ENCODE results near the gene NSMF.
"Not testable (repeated sequence)": the region's sequence is repeated elsewhere in the genome, so short reads cannot be mapped to it uniquely, and the experiment has no call there.

NSMF gene

GRCh38 chr9:137456864-137457405 is 2.2 kb downstream of the NSMF start:
- DNase-seq, result no peak

DNA sequence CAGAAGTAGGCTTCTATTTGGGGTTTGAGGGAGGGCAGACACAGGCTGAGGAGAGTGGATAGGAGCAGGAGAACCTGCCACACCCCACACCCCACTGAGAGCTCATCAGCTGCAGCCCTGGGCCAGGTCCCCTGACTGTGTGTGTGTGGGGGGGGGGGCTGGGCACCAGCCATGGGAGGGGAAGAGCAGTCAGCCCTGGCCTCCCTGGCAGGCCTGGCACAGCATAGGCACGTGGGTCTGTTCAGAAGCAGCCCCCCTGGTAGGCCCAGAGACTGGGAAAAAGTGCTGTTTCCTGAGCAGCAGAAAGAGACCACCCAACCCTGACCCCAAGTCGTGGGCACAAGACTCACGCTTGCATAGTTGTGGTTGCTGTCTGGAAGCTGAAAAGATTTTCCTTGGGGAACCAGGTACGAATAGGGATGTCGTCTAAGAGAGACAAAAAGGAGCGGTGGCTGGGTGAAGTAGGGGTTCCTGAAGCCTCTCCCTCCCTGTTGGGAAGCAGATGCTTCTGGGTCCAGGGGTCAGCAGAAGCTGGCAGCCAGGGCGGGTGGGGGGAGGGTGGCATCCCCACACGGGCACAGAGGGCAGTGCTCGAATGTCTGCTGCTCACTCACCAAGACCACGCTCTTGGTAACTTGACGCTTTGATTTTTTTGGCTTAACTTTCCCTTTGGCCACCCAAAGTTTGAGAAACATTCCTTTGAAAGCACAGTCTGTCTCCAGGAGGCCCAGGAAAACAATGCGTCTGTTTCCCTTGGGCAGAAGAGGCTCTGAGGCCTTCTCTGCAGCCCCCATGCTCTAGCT is 2.9 kb downstream of the NSMF start:
- DNase-seq, result no peak

DNA sequence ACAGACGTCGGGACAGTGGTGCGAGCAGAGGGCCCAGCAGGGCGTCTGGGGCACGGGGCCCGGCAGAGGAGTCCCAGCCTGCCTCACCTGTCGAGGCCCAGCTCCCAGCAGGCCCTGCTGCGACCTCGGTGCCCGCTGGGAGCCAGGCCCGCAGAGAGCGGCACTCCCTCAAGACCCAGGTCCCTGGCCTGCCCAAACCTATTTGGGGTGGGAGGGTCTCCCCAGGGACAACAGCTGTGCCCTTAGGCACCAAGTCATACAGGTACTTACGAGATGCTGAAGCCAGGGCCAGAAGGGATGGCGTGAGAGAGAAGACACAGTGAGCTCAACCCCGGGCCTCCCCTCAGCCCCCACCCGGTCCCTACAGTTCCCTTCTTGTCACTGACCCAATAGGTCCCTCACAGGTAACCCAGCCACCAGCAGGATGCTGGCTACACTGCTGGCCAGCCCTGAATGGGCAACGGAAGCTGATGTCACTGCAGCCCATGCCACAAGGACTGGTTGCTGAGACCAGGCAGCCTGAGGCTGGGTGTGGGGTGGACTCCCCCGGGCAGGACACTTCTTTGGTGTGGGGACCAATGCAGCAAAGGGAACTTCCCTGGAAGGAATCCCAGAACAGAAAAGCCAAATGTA is 3.7 kb downstream of the NSMF start:
- no peak for DNase-seq

DNA sequence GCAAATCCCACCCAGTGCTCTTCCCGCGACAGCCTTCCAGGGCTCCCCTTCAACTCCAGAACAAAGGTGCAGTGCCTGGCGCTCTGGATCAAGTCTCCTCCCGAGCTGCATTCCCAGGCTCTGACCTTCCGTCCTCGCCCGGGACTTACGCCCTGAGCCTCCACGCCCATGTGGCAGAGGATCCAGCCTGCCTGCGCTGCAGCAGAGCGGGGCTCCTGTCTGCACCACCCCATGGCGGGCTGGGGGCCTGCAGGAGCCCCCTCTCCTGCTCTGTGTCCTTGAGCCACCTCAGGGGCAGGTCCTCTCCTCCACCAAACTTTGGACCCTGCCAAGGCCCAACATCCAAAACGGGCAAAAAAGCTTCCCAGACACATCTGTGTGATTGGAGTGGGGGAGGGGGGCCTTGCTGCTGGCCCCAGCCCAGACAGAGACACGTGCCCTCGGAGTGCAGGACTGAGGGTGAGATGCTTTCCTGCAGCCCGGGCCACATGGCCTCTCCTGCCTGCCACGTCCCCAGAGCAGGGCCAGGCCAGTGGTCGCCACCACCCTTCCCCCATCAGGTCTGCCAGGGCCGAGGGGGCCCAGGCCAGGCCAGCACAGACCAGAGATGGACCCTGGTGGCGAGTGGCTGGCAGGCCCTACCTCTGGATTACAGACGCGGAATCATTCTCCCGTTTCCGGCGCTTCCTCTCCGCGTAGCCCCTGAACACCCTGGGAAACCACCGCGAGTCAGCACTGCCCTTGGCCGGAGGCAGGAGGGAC is 4.4 kb downstream of the NSMF start:
- no peak for DNase-seq

GRCh38 chr9:137454145-137454596 is 5.0 kb downstream of the NSMF start:
- DNase-seq, result no peak

GRCh38 chr9:137453643-137454081 is 5.5 kb downstream of the NSMF start:
- DNase-seq, result peak; percentile 24

- DNase-seq, result no peak
These were observed 6.1 kb downstream of the NSMF start for GRCh38 chr9:137452761-137453642.

GRCh38 chr9:137452006-137452760 is 7.0 kb downstream of the NSMF start:
- no peak for DNase-seq

- DNase-seq, result not testable (repeated sequence)
These were observed 7.7 kb downstream of the NSMF start for GRCh38 chr9:137451264-137452005.

- not testable (repeated sequence) for DNase-seq
These were observed 8.5 kb downstream of the NSMF start for GRCh38 chr9:137450539-137451222.

- no peak for DNase-seq
These were observed 9.1 kb downstream of the NSMF start for GRCh38 chr9:137449931-137450538.

DNA sequence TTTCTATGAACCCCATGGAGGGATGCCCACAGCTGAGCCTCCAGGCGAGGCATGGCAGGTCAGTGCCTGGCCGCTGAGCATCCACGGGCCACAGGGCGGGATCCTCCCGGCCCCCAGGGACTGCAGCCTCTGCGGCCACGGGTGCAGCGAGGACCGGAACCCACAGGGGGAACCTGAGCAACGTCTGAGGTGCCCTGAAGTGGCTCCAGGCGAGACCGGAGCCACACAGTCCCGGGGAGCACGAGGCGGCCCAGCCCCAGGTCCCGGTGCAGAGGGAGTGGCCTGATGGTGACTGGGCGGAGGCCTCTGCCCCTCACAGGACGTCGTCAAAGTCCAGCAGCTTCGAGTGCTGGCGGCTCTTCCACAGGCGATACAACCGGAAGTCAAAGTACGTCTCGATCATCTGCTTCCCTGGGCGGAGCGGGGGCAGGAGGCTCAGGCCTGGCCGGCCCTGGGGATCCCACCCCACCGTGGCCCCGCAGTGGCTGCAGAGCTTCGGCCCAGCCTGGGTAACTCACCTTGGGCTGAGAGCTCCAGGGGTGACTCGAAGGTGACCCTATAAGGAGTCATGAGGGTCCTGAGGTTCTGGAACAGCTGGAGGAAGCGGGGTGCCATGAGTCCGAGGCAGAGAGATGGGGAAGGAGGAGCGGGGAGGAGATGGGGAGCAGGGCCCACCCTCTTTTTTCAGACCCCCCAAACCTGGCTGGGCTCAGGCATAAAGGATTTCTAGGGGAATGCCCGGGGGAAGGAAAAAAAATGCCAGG is 9.9 kb downstream of the NSMF start:
- no peak for DNase-seq

DNA sequence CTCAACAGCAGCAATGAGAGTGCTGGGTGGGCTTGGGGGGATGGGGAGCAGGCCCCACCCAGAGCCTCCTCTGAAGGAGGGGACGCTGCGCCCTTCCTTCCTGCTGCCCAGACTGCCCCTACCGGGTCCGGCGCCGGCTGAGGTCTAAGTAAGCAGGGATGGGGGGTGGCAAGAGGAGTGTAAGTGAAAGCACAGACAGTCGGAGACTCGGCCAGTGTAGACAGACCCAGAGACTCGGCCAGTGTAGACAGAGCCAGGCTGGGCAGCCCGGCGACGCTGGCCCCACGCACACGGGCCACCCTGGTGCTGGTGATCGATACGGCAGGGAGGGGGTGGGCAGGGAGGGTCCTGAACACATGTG is 10.6 kb downstream of the NSMF start:
- DNase-seq, result no peak

DNA sequence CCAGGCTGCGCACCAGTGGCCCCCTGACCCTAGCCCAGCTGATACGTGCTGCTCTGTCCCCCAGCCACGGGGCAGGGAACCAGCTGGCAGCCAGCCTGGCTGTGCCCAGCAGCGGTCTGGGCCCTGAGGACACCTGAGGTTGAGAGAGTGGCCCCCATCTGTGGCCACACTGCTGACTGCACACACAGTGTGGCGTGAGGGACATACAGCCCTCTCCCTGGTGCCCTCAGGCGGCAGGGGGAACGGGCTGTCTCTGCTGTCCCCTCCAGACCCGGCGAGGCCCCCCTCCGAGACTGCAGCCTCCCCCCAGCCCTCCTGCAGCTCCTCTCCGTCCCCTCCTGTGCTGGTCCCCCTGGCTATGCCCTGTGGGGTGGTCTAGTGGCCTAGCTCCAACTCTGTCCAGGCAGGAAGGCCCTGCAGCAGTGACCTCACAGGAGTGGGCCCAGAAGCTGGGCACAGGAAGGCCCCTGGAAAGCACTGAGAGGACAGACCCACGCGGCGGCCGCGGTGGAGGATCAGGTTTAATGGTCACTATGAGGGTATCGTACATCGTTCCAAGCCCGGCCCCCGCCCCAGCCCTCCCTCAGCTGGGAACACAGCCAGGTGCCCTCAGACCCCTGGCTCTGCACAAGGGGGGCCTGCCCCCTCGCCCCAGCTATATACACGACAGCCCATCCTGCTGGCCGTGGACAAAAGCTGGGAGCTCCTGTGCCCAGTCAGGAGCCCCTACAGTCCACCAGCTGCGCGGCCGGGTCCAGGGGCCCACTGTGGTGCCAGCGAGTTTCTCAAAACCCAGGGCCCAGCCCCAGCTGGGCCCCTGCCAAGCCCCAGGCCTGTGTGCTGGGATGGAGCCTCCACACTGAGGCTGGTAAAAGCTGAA is 11.2 kb downstream of the NSMF start:
- no peak for DNase-seq

- DNase-seq, result no peak
These were observed 12.2 kb downstream of the NSMF start for GRCh38 chr9:137446851-137447471.

DNA sequence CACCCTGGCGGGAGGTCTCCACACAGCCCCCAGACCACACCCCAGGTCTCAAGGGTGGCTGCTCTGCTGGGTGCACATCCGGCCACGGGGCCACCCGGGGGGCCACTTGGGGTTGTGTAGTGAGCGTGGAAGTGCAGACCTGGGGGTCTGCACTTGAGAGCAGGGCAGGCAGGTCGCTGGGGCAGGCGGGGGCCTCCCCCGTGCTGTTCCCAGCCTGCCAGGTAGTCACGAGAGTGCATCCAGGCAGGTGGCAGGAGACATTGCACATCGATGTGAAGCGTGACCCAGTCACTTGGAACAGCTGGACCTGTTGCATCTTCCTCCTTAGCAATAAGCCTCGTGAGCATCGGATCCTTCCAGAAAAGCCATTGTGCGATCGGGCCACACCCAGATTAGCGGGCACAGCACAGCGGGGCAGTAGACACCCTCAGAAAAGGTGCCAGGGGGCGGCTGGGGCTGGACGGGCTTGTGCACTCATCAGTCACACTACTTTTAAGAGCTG is 13.2 kb downstream of the NSMF start:
- DNase-seq, result no peak

DNA sequence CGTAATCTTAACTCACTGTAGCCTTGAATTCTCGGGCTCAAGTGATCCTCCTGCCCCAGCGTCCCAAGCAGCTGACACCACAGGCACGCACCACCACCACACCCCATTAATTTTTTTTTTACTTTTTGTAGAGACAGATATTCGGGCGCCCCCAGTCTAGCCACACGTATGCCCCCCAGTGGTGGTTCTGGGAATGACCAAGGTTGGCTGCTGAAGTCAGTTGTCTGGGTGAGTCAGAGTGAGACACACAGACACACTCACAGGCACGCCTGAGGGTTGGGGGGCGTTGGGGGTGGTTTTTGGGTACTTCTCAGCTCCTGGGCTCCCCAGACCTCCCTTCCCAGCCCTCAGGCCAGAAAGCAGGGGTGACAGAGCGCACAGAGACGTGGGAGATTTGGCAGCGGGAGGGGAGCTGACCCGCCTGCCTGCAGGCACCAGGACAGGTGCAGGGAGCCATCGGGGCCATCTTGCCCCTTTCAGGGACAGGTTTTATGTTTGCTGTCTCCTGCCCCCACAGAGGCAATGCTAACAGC is 13.8 kb downstream of the NSMF start:
- DNase-seq, result peak; percentile 68

Measured in NCI-H226 (cell line).